Coronary artery (tissue), 2 donors: ENCODE data around the gene DTHD1.

Source experiments
- DNase-seq: peaks from one replicate; pipeline ENCODE4 v3.0.0-alpha.2; 2017; ENCODE audit warnings: low spot score
- H3K27ac ChIP-seq, 2 donors: fragments of 200-600 bp; sonication (generic); one replicate each; pipeline ENCODE4 v1.5.1; 2016 to 2019
- H3K4me3 ChIP-seq: fragments of 200-600 bp; sonication (generic); 2 replicates; pipeline ENCODE4 v1.5.1; 2016; ENCODE audit warnings: mild to moderate bottlenecking, moderate library complexity
- TF ChIP-seq, protein P1 (sequence below): fragments of 200-600 bp; sonication (generic); IDR thresholded peaks from one replicate; pipeline ENCODE4 v1.5.1; 2019; ENCODE audit warnings: antibody characterized with exemption

Gene DTHD1

DNA sequence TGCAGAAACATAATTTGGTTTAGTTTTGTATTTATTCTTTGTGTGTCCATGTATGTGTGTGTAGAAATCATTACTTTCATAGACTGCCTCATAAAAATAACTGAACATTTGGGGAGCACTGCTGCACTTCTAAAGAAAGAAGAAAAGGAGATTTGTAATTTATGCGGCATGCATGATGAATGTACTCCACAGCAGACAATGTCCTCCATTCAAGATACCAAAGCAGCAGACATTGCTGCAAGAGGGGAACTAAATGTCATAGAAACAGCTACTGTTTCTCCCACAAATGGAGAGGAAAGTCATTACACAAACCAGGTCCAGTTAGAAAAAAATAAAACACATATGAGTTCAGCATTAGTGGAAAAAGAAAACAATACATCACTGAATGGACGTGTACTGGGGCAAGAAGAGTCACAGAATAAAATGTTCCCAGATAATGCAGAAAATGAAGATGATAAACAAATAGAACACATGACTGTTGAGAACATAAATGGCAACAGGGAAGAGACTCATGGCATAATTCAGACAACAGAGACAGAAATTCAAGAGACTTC, 2.6 kb downstream of the DTHD1 start:
- no peak for DNase-seq
- TF ChIP-seq, protein P1, sequence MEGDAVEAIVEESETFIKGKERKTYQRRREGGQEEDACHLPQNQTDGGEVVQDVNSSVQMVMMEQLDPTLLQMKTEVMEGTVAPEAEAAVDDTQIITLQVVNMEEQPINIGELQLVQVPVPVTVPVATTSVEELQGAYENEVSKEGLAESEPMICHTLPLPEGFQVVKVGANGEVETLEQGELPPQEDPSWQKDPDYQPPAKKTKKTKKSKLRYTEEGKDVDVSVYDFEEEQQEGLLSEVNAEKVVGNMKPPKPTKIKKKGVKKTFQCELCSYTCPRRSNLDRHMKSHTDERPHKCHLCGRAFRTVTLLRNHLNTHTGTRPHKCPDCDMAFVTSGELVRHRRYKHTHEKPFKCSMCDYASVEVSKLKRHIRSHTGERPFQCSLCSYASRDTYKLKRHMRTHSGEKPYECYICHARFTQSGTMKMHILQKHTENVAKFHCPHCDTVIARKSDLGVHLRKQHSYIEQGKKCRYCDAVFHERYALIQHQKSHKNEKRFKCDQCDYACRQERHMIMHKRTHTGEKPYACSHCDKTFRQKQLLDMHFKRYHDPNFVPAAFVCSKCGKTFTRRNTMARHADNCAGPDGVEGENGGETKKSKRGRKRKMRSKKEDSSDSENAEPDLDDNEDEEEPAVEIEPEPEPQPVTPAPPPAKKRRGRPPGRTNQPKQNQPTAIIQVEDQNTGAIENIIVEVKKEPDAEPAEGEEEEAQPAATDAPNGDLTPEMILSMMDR: no peak
- H3K4me3 ChIP-seq: no peak overlapping the region
- H3K27ac ChIP-seq: no peak overlapping the region

DNA sequence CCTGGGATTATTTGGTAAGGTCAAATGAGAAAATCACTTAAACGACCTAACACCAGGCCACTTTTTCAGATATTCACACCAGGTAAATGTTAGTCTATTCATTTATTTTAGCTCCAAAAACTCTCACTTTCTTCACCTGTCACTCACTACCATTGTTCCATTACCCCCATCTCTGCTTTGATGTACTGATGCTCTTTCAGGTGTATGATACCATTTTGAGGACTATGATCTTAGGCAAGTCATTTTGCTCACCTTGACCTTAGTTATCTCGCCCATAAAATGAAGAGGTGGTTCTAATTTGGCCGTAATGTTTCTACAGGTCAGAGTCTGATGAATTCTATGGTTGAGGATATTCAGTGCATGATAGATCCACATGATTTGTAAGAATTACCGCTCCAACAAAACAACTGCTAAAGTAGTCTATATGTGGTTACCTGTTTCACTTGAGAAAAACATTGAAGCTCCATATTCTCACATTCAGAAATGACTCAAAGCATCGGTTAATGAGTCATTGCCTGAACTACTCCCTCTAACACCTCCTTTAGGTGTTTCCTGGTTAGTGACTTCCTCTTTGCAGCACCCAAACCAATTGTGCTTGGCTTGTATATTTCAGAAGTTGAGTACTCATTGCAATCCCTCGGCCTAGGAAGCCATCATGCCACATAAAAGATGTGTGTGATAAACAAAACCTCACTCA, 4.5 kb downstream of the DTHD1 start:
- TF ChIP-seq, protein P1: no peak
- Histone ChIP-seq H3K4me3 (no peak overlapping the region), H3K27ac (no peak overlapping the region)
- no peak for DNase-seq

DNA sequence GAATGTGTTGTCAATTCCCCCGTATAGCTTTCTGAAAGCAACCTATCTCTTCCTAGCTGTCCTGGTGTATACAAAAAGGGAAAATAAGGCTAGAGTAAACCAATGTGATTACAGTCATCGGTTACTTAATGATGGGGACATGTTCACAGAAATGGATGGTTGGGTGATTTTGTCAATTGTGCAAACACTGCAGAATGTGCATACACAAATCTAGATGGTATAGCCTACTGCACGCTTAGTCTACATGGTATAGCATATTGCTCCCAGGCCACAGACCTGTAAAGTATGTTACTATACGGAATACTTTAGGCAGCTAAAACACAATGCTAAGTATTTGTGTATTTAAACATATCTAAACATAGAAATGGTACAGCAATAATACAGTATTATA, 5.1 kb downstream of the DTHD1 start:
- Histone ChIP-seq H3K4me3 (no peak overlapping the region), H3K27ac (no peak overlapping the region)
- DNase-seq: no peak
- TF ChIP-seq, protein P1: no peak

DNA sequence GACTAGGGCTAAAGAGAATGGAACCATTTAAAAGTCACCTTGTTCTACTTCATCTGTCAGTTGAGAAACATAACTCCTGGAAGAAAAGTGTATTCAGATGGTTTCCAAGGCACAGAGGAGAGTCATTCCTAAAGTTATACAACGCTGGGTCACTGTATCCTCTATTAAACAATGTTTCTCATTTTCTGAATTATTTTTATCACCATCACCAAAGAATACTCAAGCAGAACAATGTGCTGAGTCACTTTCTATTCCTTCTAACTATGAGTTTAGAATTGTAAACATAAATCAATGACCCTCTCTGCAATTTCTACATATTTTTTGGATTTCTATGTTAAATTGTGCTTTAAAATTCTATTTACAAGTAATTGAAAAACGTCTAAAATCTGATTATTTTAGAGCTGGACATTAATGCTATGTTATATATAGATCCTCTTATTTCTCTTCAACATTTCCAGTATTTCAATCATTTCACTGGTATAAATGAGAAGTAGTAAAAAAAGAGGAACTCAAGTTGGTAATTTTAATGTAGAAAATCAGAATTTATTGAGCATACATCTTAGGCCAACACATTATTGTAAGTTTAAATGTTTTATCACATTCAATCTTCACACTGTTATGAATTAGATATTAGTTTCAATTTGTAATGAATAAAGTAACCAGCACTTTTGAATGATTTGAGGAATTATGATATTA, 7.5 kb downstream of the DTHD1 start:
- Histone ChIP-seq H3K4me3 (no peak overlapping the region), H3K27ac (no peak overlapping the region)
- TF ChIP-seq, protein P1: no peak
- no peak for DNase-seq

DNA sequence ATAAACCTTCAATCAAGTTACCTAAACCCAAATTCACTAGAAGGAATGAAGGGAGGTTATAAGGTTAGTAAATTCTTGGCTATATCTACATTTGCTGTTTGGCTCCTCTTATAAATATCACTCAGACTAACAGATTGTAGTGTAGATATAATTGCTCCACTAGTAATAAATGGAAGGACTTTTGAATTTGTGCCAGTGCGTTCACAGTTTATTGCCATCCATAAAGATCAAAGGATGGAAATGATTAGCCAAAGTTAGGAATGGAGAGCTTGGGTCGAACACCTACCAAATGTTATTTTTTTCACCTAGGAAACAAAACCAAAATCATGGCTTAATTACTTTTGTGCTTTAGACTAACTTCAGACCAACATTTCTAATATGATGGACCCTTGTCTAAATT, 9.2 kb downstream of the DTHD1 start:
- DNase-seq: no peak
- TF ChIP-seq, protein P1: no peak
- Histone ChIP-seq H3K4me3 (no peak overlapping the region), H3K27ac (no peak overlapping the region)

DNA sequence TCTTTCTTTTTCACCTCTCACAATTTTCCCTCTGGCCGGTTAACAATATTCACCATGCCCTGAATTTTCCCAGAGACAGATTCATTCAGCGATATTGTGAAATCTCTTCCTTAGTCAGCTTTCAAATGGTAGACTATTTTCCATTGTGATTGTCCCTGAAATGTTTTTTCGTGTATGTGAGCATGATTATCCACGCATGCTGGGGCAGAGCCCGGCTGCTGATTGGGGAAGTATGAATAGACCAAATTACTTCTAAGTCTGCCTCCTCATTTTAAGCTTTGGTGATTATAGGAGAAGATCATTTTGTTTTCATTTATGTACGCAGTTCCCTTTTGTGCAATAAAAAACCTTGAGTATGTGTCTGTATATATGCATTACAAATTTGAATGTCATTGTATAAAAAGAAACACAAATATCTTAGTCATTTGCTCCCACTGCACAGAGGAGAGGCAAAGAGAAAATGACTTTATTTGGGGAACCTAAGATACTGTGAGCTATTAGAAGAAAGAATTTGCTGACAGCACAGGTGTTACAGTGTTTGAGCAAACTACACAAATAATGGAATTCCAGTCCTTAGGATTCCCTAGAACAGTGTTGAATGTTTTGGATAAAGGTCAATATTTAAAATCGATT, 11.3 kb downstream of the DTHD1 start:
- Histone ChIP-seq H3K4me3 (no peak overlapping the region), H3K27ac (no peak overlapping the region)
- no peak for DNase-seq

More for the DNA sequence above, 11.3 kb downstream of the DTHD1 start:
- TF ChIP-seq, protein P1: no peak
